ENCODE data around the gene CD80. TPM values are rescaled to one million over a fixed set of nuclear protein-coding genes. Genes with fewer than 3 reads are reported as not detected.

Gene CD80
- polyA plus RNA-seq, 1 donor from 2014 or later = 9.3 TPM

Other genes with a start within 250 kb of the CD80 start
- gene TMEM39A, start 96.0 kb downstream of the CD80 start, polyA plus RNA-seq = 20.9 TPM
- 27.2 TPM for gene POGLUT1, start 90.7 kb downstream of the CD80 start, polyA plus RNA-seq
- gene TIMMDC1, start 61.1 kb downstream of the CD80 start, polyA plus RNA-seq = 89.0 TPM
- 29.2 TPM for gene ADPRH, start 19.9 kb upstream of the CD80 start, polyA plus RNA-seq
- not detected for gene PLA1A, start 38.3 kb upstream of the CD80 start, polyA plus RNA-seq
- gene POPDC2, start 101.0 kb upstream of the CD80 start, polyA plus RNA-seq = 2.2 TPM
- gene COX17, start 117.8 kb upstream of the CD80 start, polyA plus RNA-seq = 124 TPM
- not detected for gene CFAP91, start 143.4 kb upstream of the CD80 start, polyA plus RNA-seq
- gene NR1I2, start 222.5 kb upstream of the CD80 start, polyA plus RNA-seq = 0.58 TPM